ENCODE measurements around the gene CAMK1D.

DNA sequence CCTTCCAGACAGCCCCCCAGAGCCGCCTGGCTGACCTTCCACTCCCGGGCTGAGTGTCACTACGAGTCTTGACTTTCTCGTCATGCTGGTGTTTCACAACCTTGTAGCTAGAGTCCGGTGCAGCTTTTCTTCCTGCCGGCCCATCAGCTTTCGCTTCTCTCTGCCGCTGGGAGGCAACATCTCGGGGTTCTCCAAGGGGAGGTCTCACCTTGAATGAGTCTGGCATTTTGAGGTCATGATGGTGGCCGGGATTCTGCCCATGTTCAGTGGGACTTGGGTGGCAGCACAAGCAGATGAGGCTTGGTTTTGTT lies 285.2 kb downstream of the CAMK1D start:
- no peak for TF ChIP-seq ZZZ3 (IDR thresholded peaks at IDR 0.05; ENCODE audit: control insufficient read depth, insufficient read length, low read depth)
- TF ChIP-seq NBN (IDR thresholded peaks at IDR 0.05), result no peak
- no peak for TF ChIP-seq FOXK2 (IDR thresholded peaks at IDR 0.05)
- no peak for TF ChIP-seq SMAD1 (IDR thresholded peaks at IDR 0.05; ENCODE audit: low read depth, partially characterized antibody)
- no peak for TF ChIP-seq FOXM1 (IDR thresholded peaks at IDR 0.05; ENCODE audit: low read depth, low read length)
- TF ChIP-seq, protein P1, sequence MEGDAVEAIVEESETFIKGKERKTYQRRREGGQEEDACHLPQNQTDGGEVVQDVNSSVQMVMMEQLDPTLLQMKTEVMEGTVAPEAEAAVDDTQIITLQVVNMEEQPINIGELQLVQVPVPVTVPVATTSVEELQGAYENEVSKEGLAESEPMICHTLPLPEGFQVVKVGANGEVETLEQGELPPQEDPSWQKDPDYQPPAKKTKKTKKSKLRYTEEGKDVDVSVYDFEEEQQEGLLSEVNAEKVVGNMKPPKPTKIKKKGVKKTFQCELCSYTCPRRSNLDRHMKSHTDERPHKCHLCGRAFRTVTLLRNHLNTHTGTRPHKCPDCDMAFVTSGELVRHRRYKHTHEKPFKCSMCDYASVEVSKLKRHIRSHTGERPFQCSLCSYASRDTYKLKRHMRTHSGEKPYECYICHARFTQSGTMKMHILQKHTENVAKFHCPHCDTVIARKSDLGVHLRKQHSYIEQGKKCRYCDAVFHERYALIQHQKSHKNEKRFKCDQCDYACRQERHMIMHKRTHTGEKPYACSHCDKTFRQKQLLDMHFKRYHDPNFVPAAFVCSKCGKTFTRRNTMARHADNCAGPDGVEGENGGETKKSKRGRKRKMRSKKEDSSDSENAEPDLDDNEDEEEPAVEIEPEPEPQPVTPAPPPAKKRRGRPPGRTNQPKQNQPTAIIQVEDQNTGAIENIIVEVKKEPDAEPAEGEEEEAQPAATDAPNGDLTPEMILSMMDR (IDR thresholded peaks at IDR 0.05 in 2 of 3, conservative IDR thresholded peaks at IDR 0.05 in 1 of 3; ENCODE audit: control insufficient read depth in 2 of 3, extremely low read depth in 1 of 3, insufficient read depth in 1 of 3, low read depth in 3 of 3, low read length in 3 of 3), result no peak

All from GM12878 (cell line).